Natural killer cell (primary cell): ENCODE data around the gene ZNF418. TPM values are rescaled to one million over a fixed set of nuclear protein-coding genes. Genes with fewer than 3 reads are reported as not detected.

Experiments used
- ATAC-seq, 3 donors: fragments of 150-1000 bp in 2 of 3; fragments of 200-7000 bp in 1 of 3; cut with Tn5 transposase; 1 replicate in 1 of 3; 2 replicates in 2 of 3; pipeline ENCODE4 v1.10.0; 2021; ENCODE audit warnings: mild to moderate bottlenecking in 2 of 3, moderate library complexity in 2 of 3
- DNase-seq, 2 donors: peaks; one replicate each; pipeline versions ENCODE4 v3.0.0 to v3.0.0-alpha.2; 2013 to 2021; ENCODE audit warnings: mixed read lengths in 1 of 2
- H3K27ac ChIP-seq: one replicate; pipeline ENCODE4 v1.5.1; 2013; ENCODE audit warnings: mild to moderate bottlenecking, low read length
- H3K27me3 ChIP-seq: one replicate; pipeline ENCODE4 v1.6.1; 2013; ENCODE audit warnings: low read length; ENCODE audit not compliant: control insufficient read depth, insufficient read depth
- H3K36me3 ChIP-seq: one replicate; pipeline ENCODE4 v1.6.1; 2013; ENCODE audit warnings: low read length; ENCODE audit not compliant: control insufficient read depth, insufficient read depth
- H3K4me1 ChIP-seq: one replicate; pipeline ENCODE4 v1.6.1; 2013; ENCODE audit warnings: low read length; ENCODE audit not compliant: control insufficient read depth, insufficient read depth
- H3K4me3 ChIP-seq: one replicate; pipeline ENCODE4 v1.5.1; 2013; ENCODE audit warnings: low read length
- H3K9me3 ChIP-seq: one replicate; pipeline ENCODE4 v1.6.1; 2013; ENCODE audit warnings: low read length; ENCODE audit not compliant: control insufficient read depth, insufficient read depth
- H3K27ac Mint-ChIP-seq, 2 donors: one replicate each; pipeline ENCODE4 v1.8.0; 2022; ENCODE audit warnings: mild to moderate bottlenecking in 2 of 2, mixed read lengths in 2 of 2, moderate library complexity in 1 of 2
- H3K27me3 Mint-ChIP-seq, 2 donors: one replicate each; pipeline ENCODE4 v1.8.0; 2022; ENCODE audit warnings: low read depth in 2 of 2, mixed read lengths in 2 of 2
- H3K36me3 Mint-ChIP-seq: one replicate; pipeline ENCODE4 v1.8.0; 2022; ENCODE audit warnings: mixed read lengths
- H3K4me1 Mint-ChIP-seq, 2 donors: one replicate each; pipeline ENCODE4 v1.8.0; 2022; ENCODE audit warnings: mixed read lengths in 2 of 2
- H3K4me3 Mint-ChIP-seq: one replicate; pipeline ENCODE4 v1.8.0; 2022; ENCODE audit warnings: mild to moderate bottlenecking, moderate library complexity, mixed read lengths
- H3K9me3 Mint-ChIP-seq, 2 donors: one replicate each; pipeline ENCODE4 v1.8.0; 2022; ENCODE audit warnings: mixed read lengths in 2 of 2
- CTCF ChIP-seq: fragments of 200-600 bp; IDR thresholded peaks from one replicate; pipeline ENCODE4 v1.8.0; 2022; ENCODE audit warnings: antibody characterized with exemption
- WGBS: methylation state at CpG from one replicate; pipeline ENCODE4 v1.1.7; 2013; ENCODE audit warnings: missing lambda C conversion rate; ENCODE audit not compliant: insufficient coverage; 5-methylcytosine and 5-hydroxymethylcytosine counted together
- intact Hi-C: fragments of 100-400 bp; cut with micrococcal nuclease; formaldehyde crosslinking; loops from one replicate; pipeline ENCODE4 v1.14.2; 2022
- total RNA-seq, 4 donors: library from RNA; stranded (reverse); fragments of 120-200 nt in 1 of 4; gene quantifications; one replicate each; pipeline versions ENCODE4 v1.2.3 to v1.2.4, GENCODE V29; 2013 to 2022

Gene ZNF418
- total RNA-seq, 3 donors from 2014 or later (not counting 1 experiment from before 2014, with no cell fraction given), result 4.3 to 13.3 (median 6.2) TPM

GRCh38 chr19:57949296-57949695 is 14.1 kb upstream of the ZNF418 start:
- H3K27me3 Mint-ChIP-seq, result peaks cover 0 to 6% of the 10 kb centered on the region in 2 donors
- Histone ChIP-seq H3K36me3 (no peaks in the 10 kb centered on the region), H3K4me3 (no peak overlapping the region), H3K4me1 (peaks cover 15% of the 10 kb centered on the region), H3K9me3 (peaks cover 17% of the 10 kb centered on the region), H3K27me3 (no peaks in the 10 kb centered on the region), H3K27ac (no peak overlapping the region)
- no peak for TF ChIP-seq CTCF
- H3K4me1 Mint-ChIP-seq, result peaks cover 20 to 25% of the 10 kb centered on the region in 2 donors
- ATAC-seq (no peak), DNase-seq (no peak)
- H3K9me3 Mint-ChIP-seq, result peaks cover 0 to 4% of the 10 kb centered on the region in 2 donors
- 95% methylated on average over 24 of the region's 24 CpGs for WGBS
- intact Hi-C loops, result no loop called here
- no peaks in the 10 kb centered on the region for H3K36me3 Mint-ChIP-seq
- H3K27ac Mint-ChIP-seq, result no peak overlapping the region
- no peak overlapping the region for H3K4me3 Mint-ChIP-seq

GRCh38 chr19:57947419-57948134 is 12.4 kb upstream of the ZNF418 start, which contains the start of gene ZNF256:
ZNF256 (minus strand) TSS chr19:57947706; CDS start chr19:57947474, 232 bp downstream.
- H3K4me1 ChIP-seq, result peaks cover 15% of the 10 kb centered on the region
- H3K27ac ChIP-seq, result peak within 1 kb of the TSS; percentile 90
- peaks cover 11% of the 10 kb centered on the region for H3K36me3 ChIP-seq
- peak; percentile 80 to 90 for DNase-seq
- no peaks in the 10 kb centered on the region for H3K27me3 ChIP-seq
- ATAC-seq, result peak; percentile 90 to 91 (median 91)
- intact Hi-C loops, result loop anchor here (1.0 kb wide), 1 partner anchor 31 kb away; the partner anchor contains the start of gene ZNF417
- Mint-ChIP-seq H3K27me3 (no peaks in the 10 kb centered on the region), H3K9me3 (peaks cover 3 to 5% of the 10 kb centered on the region in 2 donors), H3K4me3 (peak within 1 kb of the TSS; percentile 94), H3K36me3 (peaks cover 11% of the 10 kb centered on the region), H3K27ac (peak within 1 kb of the TSS; percentile 92 to 93), H3K4me1 (peaks cover 20 to 40% of the 10 kb centered on the region in 2 donors)
- peak within 1 kb of the TSS; percentile 75 for H3K4me3 ChIP-seq
- H3K9me3 ChIP-seq, result peaks cover 27% of the 10 kb centered on the region
- 7% methylated on average over 54 of the region's 54 CpGs for whole genome bisulfite sequencing
- TF ChIP-seq CTCF, result peak; percentile 53

GRCh38 chr19:57947088-57947418 is 11.9 kb upstream of the ZNF418 start:
- no peak for DNase-seq
- intact Hi-C loops, result loop anchor here (1.0 kb wide), 1 partner anchor 31 kb away; the partner anchor contains the start of gene ZNF417

More at GRCh38 chr19:57947088-57947418, 11.9 kb upstream of the ZNF418 start:
- Mint-ChIP-seq H3K4me3 (peak overlapping the region; percentile 94), H3K4me1 (peaks cover 20 to 40% of the 10 kb centered on the region in 2 donors), H3K27me3 (no peaks in the 10 kb centered on the region), H3K36me3 (peaks cover 17% of the 10 kb centered on the region), H3K27ac (peak overlapping the region; percentile 92 to 93), H3K9me3 (peaks cover 5 to 6% of the 10 kb centered on the region in 2 donors)
- Histone ChIP-seq H3K4me1 (peaks cover 15% of the 10 kb centered on the region), H3K4me3 (peak overlapping the region; percentile 75), H3K27ac (peak overlapping the region; percentile 90), H3K36me3 (peaks cover 15% of the 10 kb centered on the region), H3K27me3 (no peaks in the 10 kb centered on the region), H3K9me3 (peaks cover 32% of the 10 kb centered on the region)
- ATAC-seq, result peak in 2 of 3 donors; percentile 8 to 9
- TF ChIP-seq CTCF, result no peak
- 3% methylated on average over 18 of the region's 18 CpGs for WGBS
